MM.1S (cell line): ENCODE results near the gene FBXL19.

Source experiments
- DNase-seq: peaks from one replicate; pipeline ENCODE4 v3.0.0-alpha.2; 2015
- H2AFZ ChIP-seq: fragments of 300-600 bp; sonication (generic); 2 replicates; pipeline ENCODE4 v1.6.0; 2016; ENCODE audit warnings: antibody characterized with exemption, low read length
- H3F3A ChIP-seq: fragments of 300-600 bp; sonication (generic); 2 replicates; pipeline ENCODE4 v1.6.1; 2016; ENCODE audit warnings: mild to moderate bottlenecking, antibody characterized with exemption, low read length, moderate library complexity, mixed read lengths; ENCODE audit not compliant: insufficient read depth
- H3K27ac ChIP-seq: fragments of 300-600 bp; sonication (generic); 2 replicates; pipeline ENCODE4 v1.5.1; 2016; ENCODE audit warnings: mild to moderate bottlenecking, low read length
- H3K27me3 ChIP-seq: fragments of 300-600 bp; sonication (generic); replicated peaks from 2 replicates; pipeline ENCODE4 v1.6.0; 2016; ENCODE audit warnings: low read length; ENCODE audit not compliant: insufficient read depth
- H3K36me3 ChIP-seq: fragments of 300-600 bp; sonication (generic); replicated peaks from 2 replicates; pipeline ENCODE4 v1.6.1; 2016; ENCODE audit warnings: mild to moderate bottlenecking, low read length, mixed read lengths; ENCODE audit not compliant: insufficient read depth
- H3K4me1 ChIP-seq: fragments of 300-600 bp; sonication (generic); 2 replicates; pipeline ENCODE4 v1.6.1; 2016; ENCODE audit warnings: low read length, mixed read lengths
- H3K4me2 ChIP-seq: fragments of 300-600 bp; sonication (generic); 2 replicates; pipeline ENCODE4 v1.6.0; 2016; ENCODE audit warnings: low read depth, low read length
- H3K4me3 ChIP-seq: fragments of 300-600 bp; sonication (generic); 2 replicates; pipeline ENCODE4 v1.5.1; 2016; ENCODE audit warnings: low read length, mixed read lengths
- H3K79me2 ChIP-seq: fragments of 300-600 bp; sonication (generic); 2 replicates; pipeline ENCODE4 v1.6.1; 2016; ENCODE audit warnings: mixed run types, low read length, mixed read lengths
- H3K9ac ChIP-seq: fragments of 300-600 bp; sonication (generic); 2 replicates; pipeline ENCODE4 v1.6.1; 2016; ENCODE audit warnings: low read length, mixed read lengths
- H3K9me2 ChIP-seq: fragments of 300-600 bp; sonication (generic); replicated peaks from 2 replicates; pipeline ENCODE4 v1.6.1; 2016; ENCODE audit warnings: mild to moderate bottlenecking, low read length, mixed read lengths; ENCODE audit not compliant: insufficient read depth
- H3K9me3 ChIP-seq: fragments of 300-600 bp; sonication (generic); replicated peaks from 2 replicates; pipeline ENCODE4 v1.6.1; 2016; ENCODE audit warnings: mild to moderate bottlenecking, low read length, mixed read lengths; ENCODE audit not compliant: insufficient read depth
- H4K20me1 ChIP-seq: fragments of 300-600 bp; sonication (generic); 2 replicates; pipeline ENCODE4 v1.6.1; 2016; ENCODE audit warnings: mild to moderate bottlenecking, low read length, moderate library complexity, mixed read lengths; ENCODE audit not compliant: insufficient read depth
- EZH2 ChIP-seq: fragments of 300-600 bp; sonication (generic); optimal IDR thresholded peaks from 2 replicates; pipeline ENCODE3; 2017; ENCODE audit warnings: low read depth, mild to moderate bottlenecking, antibody characterized with exemption, low read length, mixed read lengths
- EZH2phosphoT487 ChIP-seq: fragments of 300-600 bp; sonication (generic); IDR thresholded peaks from 2 replicates; pipeline ENCODE4 v1.6.1; 2018; ENCODE audit warnings: antibody characterized with exemption, low read length
- TF ChIP-seq, protein P1 (sequence below): fragments of 300-600 bp; sonication (generic); IDR thresholded peaks from 2 replicates; pipeline ENCODE4 v1.5.1; 2016; ENCODE audit warnings: antibody characterized with exemption, low read length, mixed read lengths

FBXL19 gene

DNA sequence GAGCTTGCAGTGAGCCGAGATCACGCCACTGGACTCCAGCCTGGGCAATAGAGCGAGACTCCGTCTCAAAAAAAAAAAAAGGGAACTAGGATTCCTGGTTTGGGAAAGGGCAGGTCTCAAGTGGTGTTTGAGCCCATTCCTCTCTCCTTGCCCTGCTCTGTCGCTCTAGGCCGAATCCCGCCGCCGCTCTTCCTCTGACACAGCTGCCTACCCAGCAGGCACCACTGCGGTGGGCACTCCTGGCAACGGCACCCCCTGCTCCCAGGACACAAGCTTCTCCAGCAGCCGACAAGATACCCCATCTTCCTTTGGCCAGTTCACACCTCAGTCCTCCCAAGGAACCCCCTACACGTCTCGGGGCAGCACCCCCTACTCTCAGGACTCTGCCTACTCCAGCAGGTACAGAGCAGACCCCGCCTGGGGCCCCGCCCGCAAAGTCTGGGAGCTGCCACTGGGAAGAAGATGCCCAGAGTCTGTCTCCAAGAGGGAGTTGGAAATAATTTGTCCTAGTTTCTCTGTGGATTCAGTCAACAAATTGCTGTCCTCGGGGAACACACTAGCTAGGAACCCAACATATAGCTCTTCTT, 40.6 kb downstream of the FBXL19 start:
- Histone ChIP-seq H3K27me3 (no peaks in the 10 kb centered on the region), H3K4me2 (no peak overlapping the region), H3K9me2 (no peaks in the 10 kb centered on the region), H3K36me3 (peaks cover 14% of the 10 kb centered on the region), H3F3A (no peaks in the 10 kb centered on the region), H4K20me1 (no peaks in the 10 kb centered on the region; the same call in 1 of the 2 replicates), H3K4me1 (peaks cover 2% of the 10 kb centered on the region; the same call in 1 of the 2 replicates), H2AFZ (no peak overlapping the region), H3K9me3 (no peaks in the 10 kb centered on the region), H3K9ac (no peak overlapping the region), H3K4me3 (no peak overlapping the region), H3K27ac (no peak overlapping the region), H3K79me2 (peaks cover 22% of the 10 kb centered on the region)
- TF ChIP-seq EZH2phosphoT487 = no peak
- TF ChIP-seq, protein P1, sequence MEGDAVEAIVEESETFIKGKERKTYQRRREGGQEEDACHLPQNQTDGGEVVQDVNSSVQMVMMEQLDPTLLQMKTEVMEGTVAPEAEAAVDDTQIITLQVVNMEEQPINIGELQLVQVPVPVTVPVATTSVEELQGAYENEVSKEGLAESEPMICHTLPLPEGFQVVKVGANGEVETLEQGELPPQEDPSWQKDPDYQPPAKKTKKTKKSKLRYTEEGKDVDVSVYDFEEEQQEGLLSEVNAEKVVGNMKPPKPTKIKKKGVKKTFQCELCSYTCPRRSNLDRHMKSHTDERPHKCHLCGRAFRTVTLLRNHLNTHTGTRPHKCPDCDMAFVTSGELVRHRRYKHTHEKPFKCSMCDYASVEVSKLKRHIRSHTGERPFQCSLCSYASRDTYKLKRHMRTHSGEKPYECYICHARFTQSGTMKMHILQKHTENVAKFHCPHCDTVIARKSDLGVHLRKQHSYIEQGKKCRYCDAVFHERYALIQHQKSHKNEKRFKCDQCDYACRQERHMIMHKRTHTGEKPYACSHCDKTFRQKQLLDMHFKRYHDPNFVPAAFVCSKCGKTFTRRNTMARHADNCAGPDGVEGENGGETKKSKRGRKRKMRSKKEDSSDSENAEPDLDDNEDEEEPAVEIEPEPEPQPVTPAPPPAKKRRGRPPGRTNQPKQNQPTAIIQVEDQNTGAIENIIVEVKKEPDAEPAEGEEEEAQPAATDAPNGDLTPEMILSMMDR = no peak
- no peak for TF ChIP-seq EZH2
- no peak for DNase-seq

DNA sequence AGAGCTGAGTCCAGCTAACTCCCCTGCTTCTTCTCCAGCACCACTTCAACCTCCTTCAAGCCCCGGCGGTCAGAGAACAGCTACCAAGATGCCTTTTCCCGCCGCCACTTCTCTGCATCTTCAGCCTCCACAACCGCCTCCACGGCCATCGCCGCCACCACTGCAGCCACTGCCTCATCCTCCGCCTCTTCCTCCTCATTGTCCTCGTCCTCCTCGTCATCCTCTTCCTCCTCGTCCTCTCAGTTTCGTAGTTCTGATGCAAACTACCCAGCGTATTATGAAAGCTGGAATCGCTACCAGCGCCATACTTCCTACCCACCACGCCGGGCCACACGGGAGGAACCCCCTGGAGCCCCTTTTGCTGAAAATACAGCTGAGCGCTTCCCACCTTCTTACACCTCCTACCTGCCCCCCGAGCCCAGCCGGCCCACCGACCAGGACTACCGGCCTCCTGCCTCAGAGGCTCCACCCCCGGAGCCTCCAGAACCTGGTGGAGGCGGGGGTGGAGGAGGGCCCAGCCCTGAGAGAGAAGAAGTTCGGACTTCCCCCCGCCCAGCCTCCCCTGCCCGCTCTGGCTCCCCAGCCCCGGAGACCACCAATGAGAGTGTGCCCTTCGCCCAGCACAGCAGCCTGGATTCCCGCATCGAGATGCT, 41.3 kb downstream of the FBXL19 start:
- TF ChIP-seq, protein P1 = no peak
- TF ChIP-seq EZH2phosphoT487 = no peak
- TF ChIP-seq EZH2 = no peak
- peaks cover 12% of the 10 kb centered on the region for H3K36me3 ChIP-seq
- no peak overlapping the region for H2AFZ ChIP-seq
- H3F3A ChIP-seq = no peaks in the 10 kb centered on the region
- no peaks in the 10 kb centered on the region for H3K9me3 ChIP-seq
- no peaks in the 10 kb centered on the region; the same call in 1 of the 2 replicates for H4K20me1 ChIP-seq
- H3K9ac ChIP-seq = no peak overlapping the region
- DNase-seq = no peak
- H3K4me2 ChIP-seq = no peak overlapping the region
- H3K4me1 ChIP-seq = no peaks in the 10 kb centered on the region
- no peaks in the 10 kb centered on the region for H3K9me2 ChIP-seq
- H3K27me3 ChIP-seq = no peaks in the 10 kb centered on the region
- H3K27ac ChIP-seq = no peak overlapping the region
- no peak overlapping the region for H3K4me3 ChIP-seq
- H3K79me2 ChIP-seq = peaks cover 15% of the 10 kb centered on the region

DNA sequence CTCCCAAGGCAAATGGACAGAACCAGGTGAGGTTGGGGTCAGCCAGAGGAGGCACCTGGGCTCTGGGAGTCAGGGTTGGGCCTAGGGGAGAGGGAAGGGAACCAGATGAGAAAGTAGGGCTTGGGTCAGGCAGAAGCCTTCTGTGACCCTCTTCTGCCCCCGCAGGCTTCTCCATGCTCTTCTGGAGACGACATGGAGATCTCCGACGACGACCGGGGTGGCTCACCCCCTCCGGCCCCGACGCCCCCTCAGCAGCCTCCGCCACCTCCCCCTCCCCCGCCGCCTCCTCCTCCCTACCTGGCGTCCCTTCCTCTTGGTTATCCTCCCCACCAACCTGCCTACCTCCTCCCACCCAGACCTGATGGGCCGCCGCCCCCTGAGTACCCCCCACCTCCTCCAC, 42.1 kb downstream of the FBXL19 start:
- no peaks in the 10 kb centered on the region for H4K20me1 ChIP-seq
- no peaks in the 10 kb centered on the region for H3K9me3 ChIP-seq
- H3K4me2 ChIP-seq = no peak overlapping the region
- no peak for DNase-seq
- H3K36me3 ChIP-seq = peaks cover 8% of the 10 kb centered on the region
- H3K27ac ChIP-seq = no peak overlapping the region
- H3K9me2 ChIP-seq = no peaks in the 10 kb centered on the region
- no peak overlapping the region for H3K4me3 ChIP-seq
- TF ChIP-seq EZH2 = no peak
- TF ChIP-seq, protein P1 = no peak
- TF ChIP-seq EZH2phosphoT487 = no peak
- H3F3A ChIP-seq = no peaks in the 10 kb centered on the region
- no peaks in the 10 kb centered on the region for H3K4me1 ChIP-seq
- no peaks in the 10 kb centered on the region for H3K27me3 ChIP-seq
- H2AFZ ChIP-seq = no peak overlapping the region
- peaks cover 8% of the 10 kb centered on the region for H3K79me2 ChIP-seq
- H3K9ac ChIP-seq = no peak overlapping the region
